HepG2 (cell line): ENCODE results near the gene SERINC5. TPM values are rescaled to one million over a fixed set of nuclear protein-coding genes. Genes with fewer than 3 reads are reported as not detected.

Experiments
- ATF2 ChIP-seq: sonication (generic); formaldehyde crosslinking; IDR thresholded peaks from 2 replicates; pipeline ENCODE4 v1.4.0; 2020; ENCODE audit warnings: missing genetic modification reagents
- ATF5 ChIP-seq: sonication (generic); formaldehyde crosslinking; IDR thresholded peaks from 2 replicates; pipeline ENCODE4 v1.4.0; 2020; ENCODE audit warnings: mild to moderate bottlenecking, low read depth, missing genetic modification reagents
- CREB3 ChIP-seq: sonication (generic); formaldehyde crosslinking; IDR thresholded peaks from 2 replicates; pipeline ENCODE4 v1.5.0; 2020; ENCODE audit warnings: missing genetic modification reagents
- CTCF ChIP-seq: sonication (generic); formaldehyde crosslinking; IDR thresholded peaks from 2 replicates; pipeline ENCODE4 v1.5.0; 2020; ENCODE audit warnings: mild to moderate bottlenecking, missing genetic modification reagents, moderate library complexity
- DPF2 ChIP-seq: sonication (generic); formaldehyde crosslinking; IDR thresholded peaks from 2 replicates; pipeline ENCODE4 v1.4.0; 2020; ENCODE audit warnings: mild to moderate bottlenecking, low read depth, missing genetic modification reagents, borderline replicate concordance
- HNF4A ChIP-seq: sonication (generic); formaldehyde crosslinking; IDR thresholded peaks from 2 replicates; pipeline ENCODE4 v1.4.0; 2020; ENCODE audit warnings: missing genetic modification reagents
- HOXA3 ChIP-seq: sonication (generic); formaldehyde crosslinking; IDR thresholded peaks from 2 replicates; pipeline ENCODE4 v1.5.0; 2020; ENCODE audit warnings: missing genetic modification reagents
- MNT ChIP-seq: fragments of 450-650 bp; IDR thresholded peaks from 2 replicates; pipeline ENCODE4 v1.6.1; 2016
- NFE2L2 ChIP-seq: fragments of 150-350 bp; IDR thresholded peaks from 2 replicates; pipeline ENCODE4 v1.6.1; 2014; ENCODE audit warnings: low read length
- NPAS2 ChIP-seq: sonication (generic); formaldehyde crosslinking; IDR thresholded peaks from 2 replicates; pipeline ENCODE4 v1.8.0; 2022; ENCODE audit warnings: mild to moderate bottlenecking, missing genetic modification reagents, borderline replicate concordance
- U2AF2 ChIP-seq: fragments of 200-400 bp; formaldehyde crosslinking; IDR thresholded peaks from 2 replicates; pipeline ENCODE4 v1.6.1; 2017; ENCODE audit warnings: low read depth, mild to moderate bottlenecking, low read length
- WIZ ChIP-seq: sonication (generic); formaldehyde crosslinking; IDR thresholded peaks from 2 replicates; pipeline ENCODE4 v1.5.1; 2020; ENCODE audit warnings: mild to moderate bottlenecking, missing genetic modification reagents
- ZBTB37 ChIP-seq: sonication (generic); formaldehyde crosslinking; IDR thresholded peaks from 2 replicates; pipeline ENCODE4 v1.4.0; 2020; ENCODE audit warnings: mild to moderate bottlenecking, missing genetic modification reagents
- ZFP37 ChIP-seq: sonication (generic); formaldehyde crosslinking; IDR thresholded peaks from 2 replicates; pipeline ENCODE4 v1.4.0; 2020; ENCODE audit warnings: missing genetic modification reagents, borderline replicate concordance
- ZNF484 ChIP-seq: sonication (generic); formaldehyde crosslinking; IDR thresholded peaks from 2 replicates; pipeline ENCODE4 v1.5.1; 2020; ENCODE audit warnings: mild to moderate bottlenecking, low read depth, missing genetic modification reagents, borderline replicate concordance
- ZNF770 ChIP-seq: sonication (generic); formaldehyde crosslinking; IDR thresholded peaks from 2 replicates; pipeline ENCODE4 v1.5.0; 2020; ENCODE audit warnings: mild to moderate bottlenecking, missing genetic modification reagents
- polyA plus RNA-seq, 8 experiments: library from polyadenylated mRNA; depleted of rRNA in 3 of 8; stranded (reverse) in 7 of 8; unstranded in 1 of 8; fragments of >200 nt; fragmentation: Illumina TruSeq in 4 of 8; extraction: Trizol in 4 of 8; gene quantifications; 2 replicates each; pipeline versions ENCODE4 v1.2.1 to v1.2.3, GENCODE V29; 2011 to 2016; ENCODE audit warnings: low read depth in 4 of 8, missing spikeins in 1 of 8, mixed read lengths in 1 of 8; ENCODE audit not compliant: insufficient read depth in 1 of 8
- total RNA-seq, 5 experiments: library from RNA; depleted of rRNA; stranded (reverse); fragments of >200 nt; fragmentation: Illumina TruSeq; extraction: Trizol; gene quantifications; 2 replicates each; pipeline ENCODE4 v1.2.3, GENCODE V29; 2016; ENCODE audit warnings: low read depth in 1 of 5

Gene SERINC5
- total and polyA plus RNA-seq, 2 of the 13 experiments (the other 11 are each of a cell fraction or from before 2014, with no cell fraction given): 17.3 to 22.8 TPM

- TF ChIP-seq NPAS2 (CRISPR knock-in tag) (no peak), HNF4A (CRISPR knock-in tag) (no peak), ZFP37 (CRISPR knock-in tag) (no peak), ATF5 (CRISPR knock-in tag) (no peak), CREB3 (CRISPR knock-in tag) (no peak), DPF2 (CRISPR knock-in tag) (no peak), U2AF2 (no peak), CTCF (CRISPR knock-in tag) (peak; percentile 81), MNT (no peak), ZNF484 (CRISPR knock-in tag) (no peak), ZNF770 (CRISPR knock-in tag) (peak; percentile 54), NFE2L2 (no peak), ATF2 (CRISPR knock-in tag) (no peak), ZBTB37 (CRISPR knock-in tag) (no peak), WIZ (CRISPR knock-in tag) (no peak), HOXA3 (CRISPR knock-in tag) (no peak)
Measured at GRCh38 chr5:80275347-80275746, 19.5 kb upstream of the SERINC5 start (continued).
